HFF-Myc (cell line): ENCODE results near the gene PLEKHM3.

ENCODE experiments used
- DNase-seq: peaks from one replicate; pipeline ENCODE4 v3.0.0-alpha.2; 2011; ENCODE audit warnings: low read depth; ENCODE audit errors: extremely low read depth
- H3K4me3 ChIP-seq: replicated peaks from 2 replicates; pipeline ENCODE4 v1.5.1; 2011; ENCODE audit warnings: low read depth, mild to moderate bottlenecking, control low read depth, low read length
- TF ChIP-seq, protein P1 (sequence below): IDR thresholded peaks from 2 replicates; pipeline ENCODE4 v1.5.1; 2012; ENCODE audit warnings: mild to moderate bottlenecking, low read depth, low read length, control low read depth; ENCODE audit errors: missing control alignments

The PLEKHM3 gene

DNA sequence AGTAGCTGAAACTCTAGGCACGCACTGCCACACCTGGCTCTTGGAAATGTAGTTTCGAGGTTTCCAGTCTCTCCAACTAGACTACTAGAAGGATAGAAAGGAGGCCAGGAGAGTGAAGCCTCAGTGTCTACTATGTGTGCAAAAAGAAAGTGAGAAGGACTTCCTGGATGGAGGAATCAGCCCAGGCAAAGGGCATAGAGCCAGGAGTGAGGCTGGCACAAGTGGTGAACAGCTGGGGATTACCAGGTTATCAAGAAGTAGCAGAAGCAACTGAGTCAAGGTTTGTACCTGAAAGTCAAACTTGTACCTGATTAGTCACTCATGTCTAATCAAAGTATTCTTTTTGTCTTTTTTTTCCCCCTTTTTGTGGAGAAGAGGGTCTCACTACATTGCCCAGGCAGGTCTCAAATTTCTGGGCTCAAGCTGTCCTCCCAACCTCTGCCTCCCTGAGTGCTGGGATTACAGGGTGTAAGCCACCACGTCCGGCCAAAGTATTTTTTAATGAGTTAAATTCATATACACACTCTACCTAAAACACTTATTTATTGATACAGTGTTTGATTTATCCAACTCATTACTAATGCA is 246.9 kb downstream of the PLEKHM3 start:
- no peak overlapping the region for H3K4me3 ChIP-seq
- DNase-seq = no peak
- TF ChIP-seq, protein P1, sequence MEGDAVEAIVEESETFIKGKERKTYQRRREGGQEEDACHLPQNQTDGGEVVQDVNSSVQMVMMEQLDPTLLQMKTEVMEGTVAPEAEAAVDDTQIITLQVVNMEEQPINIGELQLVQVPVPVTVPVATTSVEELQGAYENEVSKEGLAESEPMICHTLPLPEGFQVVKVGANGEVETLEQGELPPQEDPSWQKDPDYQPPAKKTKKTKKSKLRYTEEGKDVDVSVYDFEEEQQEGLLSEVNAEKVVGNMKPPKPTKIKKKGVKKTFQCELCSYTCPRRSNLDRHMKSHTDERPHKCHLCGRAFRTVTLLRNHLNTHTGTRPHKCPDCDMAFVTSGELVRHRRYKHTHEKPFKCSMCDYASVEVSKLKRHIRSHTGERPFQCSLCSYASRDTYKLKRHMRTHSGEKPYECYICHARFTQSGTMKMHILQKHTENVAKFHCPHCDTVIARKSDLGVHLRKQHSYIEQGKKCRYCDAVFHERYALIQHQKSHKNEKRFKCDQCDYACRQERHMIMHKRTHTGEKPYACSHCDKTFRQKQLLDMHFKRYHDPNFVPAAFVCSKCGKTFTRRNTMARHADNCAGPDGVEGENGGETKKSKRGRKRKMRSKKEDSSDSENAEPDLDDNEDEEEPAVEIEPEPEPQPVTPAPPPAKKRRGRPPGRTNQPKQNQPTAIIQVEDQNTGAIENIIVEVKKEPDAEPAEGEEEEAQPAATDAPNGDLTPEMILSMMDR = no peak

- TF ChIP-seq, protein P1 = no peak
- no peak for DNase-seq
Observed at GRCh38 chr2:207777124-207777523, 248.2 kb downstream of the PLEKHM3 start.

GRCh38 chr2:207775473-207775872 is 249.9 kb downstream of the PLEKHM3 start:
- TF ChIP-seq, protein P1 = no peak
- DNase-seq = no peak

More at GRCh38 chr2:207777124-207777523, 248.2 kb downstream of the PLEKHM3 start:
- no peak overlapping the region for H3K4me3 ChIP-seq

GRCh38 chr2:207772844-207773205 is 252.5 kb downstream of the PLEKHM3 start:
- TF ChIP-seq, protein P1 = no peak
- no peak for DNase-seq
- H3K4me3 ChIP-seq = no peak overlapping the region

More at GRCh38 chr2:207775473-207775872, 249.9 kb downstream of the PLEKHM3 start:
- no peak overlapping the region for H3K4me3 ChIP-seq

- DNase-seq = no peak
- TF ChIP-seq, protein P1 = no peak
- H3K4me3 ChIP-seq = no peak overlapping the region
Observed at GRCh38 chr2:207772081-207772843, 253.1 kb downstream of the PLEKHM3 start.

GRCh38 chr2:207771421-207771820 is 253.9 kb downstream of the PLEKHM3 start:
- H3K4me3 ChIP-seq = no peak overlapping the region
- DNase-seq = no peak
- TF ChIP-seq, protein P1 = no peak
